Epithelial cell of proximal tubule (primary cell): Measurements from ENCODE around the gene BTAF1. TPM values are rescaled to one million over a fixed set of nuclear protein-coding genes. Genes with fewer than 3 reads are reported as not detected.
"Not testable (repeated sequence)": the region's sequence is repeated elsewhere in the genome, so short reads cannot be mapped to it uniquely, and the experiment has no call there.

ENCODE experiments used
- DNase-seq: peaks from one replicate; pipeline ENCODE4 v3.0.0-alpha.2; 2011; ENCODE audit warnings: low read depth
- H3K4me3 ChIP-seq: 2 replicates; pipeline ENCODE4 v1.5.1; 2011; ENCODE audit warnings: low read depth, mild to moderate bottlenecking, low read length
- CTCF ChIP-seq: conservative IDR thresholded peaks from 2 replicates; pipeline ENCODE4 v1.5.1; 2012; ENCODE audit warnings: low read depth, mild to moderate bottlenecking, low read length
- total RNA-seq: library from RNA; depleted of rRNA; stranded (reverse); fragments of >200 nt; gene quantifications from 2 replicates; pipeline ENCODE4 v1.2.3, GENCODE V29; 2015

The BTAF1 gene
- total RNA-seq, 1 donor from 2014 or later, result 35.2 TPM

DNA sequence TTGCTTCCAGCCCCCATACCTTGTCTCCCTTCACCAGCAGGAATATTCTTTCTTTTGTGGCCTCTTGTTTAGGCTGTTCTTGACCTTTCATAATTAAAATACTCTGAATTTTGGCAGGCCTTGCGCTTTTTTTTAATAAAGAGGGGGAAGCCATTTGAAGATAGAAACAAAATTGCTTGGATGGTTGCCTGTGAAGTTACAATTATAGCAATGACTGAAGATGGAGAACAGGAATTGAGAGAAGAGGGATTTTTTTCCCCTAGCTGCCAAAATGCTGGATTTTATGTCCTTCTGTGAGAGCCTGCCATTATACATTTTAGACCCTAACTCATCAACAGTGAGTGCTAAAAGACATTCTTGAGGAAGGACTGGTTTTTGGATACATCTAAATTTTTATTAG is 39.0 kb upstream of the BTAF1 start:
- no peak overlapping the region for H3K4me3 ChIP-seq
- TF ChIP-seq CTCF, result no peak
- DNase-seq, result no peak

DNA sequence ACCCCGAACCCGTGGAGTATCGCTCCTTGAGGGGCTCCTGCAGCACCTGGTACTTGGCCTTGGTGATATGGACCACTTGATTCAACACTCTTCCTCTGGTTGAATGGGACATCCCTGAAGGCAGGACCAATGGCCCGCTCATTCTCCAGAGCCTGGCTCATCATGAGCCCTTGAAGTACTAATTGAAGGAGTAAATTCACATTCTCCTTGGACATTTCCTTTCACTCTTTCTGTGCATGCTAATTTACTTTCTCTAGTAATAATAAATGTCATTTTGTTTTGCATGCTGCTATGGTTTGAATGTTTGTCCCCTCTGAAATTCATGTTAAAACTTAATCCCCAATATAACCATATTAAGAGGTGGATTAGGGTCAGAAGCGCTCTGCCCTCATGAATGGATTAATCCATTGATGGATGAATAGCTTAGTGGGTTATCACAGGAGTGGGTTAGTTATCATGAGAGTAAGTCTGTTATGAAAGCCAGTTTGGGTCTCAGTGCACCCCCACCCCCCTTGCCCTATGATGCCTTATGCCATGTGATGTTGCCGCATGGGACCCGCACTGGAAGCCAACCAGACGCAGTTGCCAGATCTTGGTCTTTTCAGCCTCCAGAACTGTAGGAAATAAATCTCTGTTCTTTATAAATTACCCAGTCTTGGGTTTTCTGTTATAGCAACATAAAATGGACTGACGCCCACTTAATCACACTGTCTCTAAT is 38.0 kb upstream of the BTAF1 start:
- no peak for DNase-seq
- no peak for TF ChIP-seq CTCF
- no peak overlapping the region for H3K4me3 ChIP-seq

DNA sequence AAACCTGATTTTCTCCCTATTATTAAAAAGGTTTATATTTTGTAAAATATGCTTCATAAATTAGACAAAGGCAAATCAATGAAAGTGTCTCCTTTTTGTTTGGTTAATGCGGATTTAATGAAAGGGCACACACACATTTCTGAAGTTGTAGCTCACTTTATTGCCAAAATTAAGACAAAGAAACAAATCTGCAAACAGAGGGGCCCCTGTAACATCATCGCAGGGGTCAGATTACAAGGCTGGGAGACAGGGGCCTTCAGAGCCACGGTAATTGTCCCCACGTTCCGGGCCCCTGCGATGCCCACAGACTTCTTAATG is 36.7 kb upstream of the BTAF1 start:
- H3K4me3 ChIP-seq, result peak overlapping the region; percentile 51
- no peak for DNase-seq
- no peak for TF ChIP-seq CTCF

GRCh38 chr10:91887272-91888076 is 36.1 kb upstream of the BTAF1 start:
- DNase-seq, result no peak
- peak overlapping the region; percentile 51 for H3K4me3 ChIP-seq

DNA sequence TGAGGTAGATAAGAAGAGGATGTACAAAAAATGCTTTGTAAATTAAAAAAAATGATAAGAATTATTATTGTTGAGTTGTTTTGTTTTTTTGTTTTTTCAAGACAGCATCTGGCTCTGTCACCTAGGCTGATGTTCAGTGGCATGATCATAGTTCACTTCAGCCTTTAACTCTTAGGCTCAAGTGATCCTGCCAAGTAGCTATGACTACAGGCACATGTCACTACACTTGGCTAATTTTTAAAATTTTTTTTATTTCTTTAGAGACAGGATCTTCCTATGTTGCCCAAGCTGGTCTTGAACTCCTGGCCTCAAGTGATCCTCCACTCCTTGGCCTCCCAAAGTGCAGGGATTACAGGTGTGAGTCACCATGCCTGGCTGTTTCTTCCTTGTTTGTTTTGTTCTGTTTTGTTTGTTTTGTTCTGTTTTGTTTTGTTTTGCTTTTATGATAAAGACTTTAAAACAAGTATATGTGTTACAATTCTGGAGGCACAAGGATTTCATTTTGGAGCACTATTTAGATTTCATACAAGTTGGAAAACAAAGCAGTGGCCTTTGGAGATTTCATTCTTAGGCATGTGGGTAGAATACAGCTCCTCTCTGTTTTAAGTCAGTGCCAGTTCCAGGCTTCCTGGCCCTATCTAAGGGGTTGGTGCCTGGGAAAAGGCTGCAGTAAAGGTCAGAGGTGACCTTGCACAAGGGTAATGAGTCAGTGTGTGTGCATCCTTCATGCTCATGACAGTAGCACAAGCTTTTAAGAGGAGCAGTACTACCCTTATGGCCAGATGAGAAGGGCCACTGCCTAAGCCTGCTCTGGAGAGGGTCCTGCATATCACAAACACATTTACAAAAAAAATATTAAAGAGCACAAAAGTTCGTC is 32.2 kb upstream of the BTAF1 start:
- no peak for TF ChIP-seq CTCF
- DNase-seq, result peak; percentile 80
- no peak overlapping the region for H3K4me3 ChIP-seq

More at GRCh38 chr10:91887272-91888076, 36.1 kb upstream of the BTAF1 start:
- TF ChIP-seq CTCF, result no peak

GRCh38 chr10:91893051-91893450 is 30.5 kb upstream of the BTAF1 start:
- no peak for DNase-seq
- H3K4me3 ChIP-seq, result no peak overlapping the region
- no peak for TF ChIP-seq CTCF

GRCh38 chr10:91894261-91894685 is 29.3 kb upstream of the BTAF1 start:
- not testable (repeated sequence) for H3K4me3 ChIP-seq, DNase-seq
